Midbrain (tissue), 1 donor: ENCODE data around the gene LILRA6.
"Not testable (repeated sequence)": the region's sequence is repeated elsewhere in the genome, so short reads cannot be mapped to it uniquely, and the experiment has no call there.

Source experiments
- DNase-seq: peaks from one replicate; lab custom pipeline; 2025; lab: John Stamatoyannopoulos, UW

Gene LILRA6

GRCh38 chr19:54242646-54243045, at the start of gene LILRA6:
Gene LILRA6 (minus strand): TSS chr19:54242790.
- not testable (repeated sequence) for DNase-seq

- DNase-seq: not testable (repeated sequence)
These were observed 46.6 kb upstream of the LILRA6 start for GRCh38 chr19:54289160-54289559.

- no peak for DNase-seq
These were observed 44.9 kb upstream of the LILRA6 start for GRCh38 chr19:54287456-54287855.

- DNase-seq: not testable (repeated sequence)
These were observed 43.7 kb upstream of the LILRA6 start for GRCh38 chr19:54286283-54286682.

GRCh38 chr19:54285427-54286056, 43.0 kb upstream of the LILRA6 start:
- not testable (repeated sequence) for DNase-seq

GRCh38 chr19:54282686-54283470, 40.3 kb upstream of the LILRA6 start:
- no peak for DNase-seq

GRCh38 chr19:54281729-54282075, 39.1 kb upstream of the LILRA6 start:
- DNase-seq: not testable (repeated sequence)

- DNase-seq: no peak
These were observed 38.6 kb upstream of the LILRA6 start, which contains the start of gene LILRB2 for GRCh38 chr19:54281007-54281728. Gene LILRB2 (minus strand): TSS chr19:54281110. CDS start chr19:54280496, 614 bp downstream.

GRCh38 chr19:54280441-54280840, 37.9 kb upstream of the LILRA6 start:
- not testable (repeated sequence) for DNase-seq

GRCh38 chr19:54280025-54280424, 37.4 kb upstream of the LILRA6 start:
- not testable (repeated sequence) for DNase-seq

GRCh38 chr19:54279406-54279962, 36.9 kb upstream of the LILRA6 start:
- no peak for DNase-seq

GRCh38 chr19:54278571-54279195, 36.1 kb upstream of the LILRA6 start:
- DNase-seq: not testable (repeated sequence)

- not testable (repeated sequence) for DNase-seq
These were observed 35.5 kb upstream of the LILRA6 start for GRCh38 chr19:54278056-54278455.

- not testable (repeated sequence) for DNase-seq
These were observed 34.6 kb upstream of the LILRA6 start for GRCh38 chr19:54277111-54277615.

- no peak for DNase-seq
These were observed 33.4 kb upstream of the LILRA6 start for GRCh38 chr19:54275951-54276350.

GRCh38 chr19:54274516-54274915, 31.9 kb upstream of the LILRA6 start:
- not testable (repeated sequence) for DNase-seq

- no peak for DNase-seq
These were observed 31.2 kb upstream of the LILRA6 start for GRCh38 chr19:54273821-54274220.

GRCh38 chr19:54272181-54272580, 29.6 kb upstream of the LILRA6 start:
- not testable (repeated sequence) for DNase-seq

GRCh38 chr19:54271587-54271986, 29.0 kb upstream of the LILRA6 start:
- DNase-seq: not testable (repeated sequence)

GRCh38 chr19:54271106-54271505, 28.5 kb upstream of the LILRA6 start:
- peak; percentile 1 for DNase-seq

- DNase-seq: no peak
These were observed 26.3 kb upstream of the LILRA6 start for GRCh38 chr19:54268936-54269335.

- peak; percentile 38 for DNase-seq
These were observed 23.5 kb upstream of the LILRA6 start for GRCh38 chr19:54266133-54266532.
